Prostate gland (tissue), 2 donors: ENCODE data around the gene SHISA4. TPM values are rescaled to one million over a fixed set of nuclear protein-coding genes. Genes with fewer than 3 reads are reported as not detected.

Source experiments
- DNase-seq: peaks from one replicate; pipeline ENCODE4 v3.0.0-alpha.2; 2019; ENCODE audit warnings: low spot score
- H3K27ac ChIP-seq, 2 donors: fragments of 200-600 bp; sonication (generic); 2 replicates each; pipeline ENCODE4 v1.5.1; 2017 to 2019
- H3K27me3 ChIP-seq: fragments of 200-600 bp; sonication (generic); replicated peaks from 2 replicates; pipeline ENCODE4 v1.5.1; 2019; ENCODE audit not compliant: insufficient read depth
- H3K36me3 ChIP-seq, 2 donors: fragments of 200-600 bp; sonication (generic); 1 replicate in 1 of 2; 2 replicates in 1 of 2; pipeline versions ENCODE4 v1.5.1 to v1.8.1; 2017 to 2019
- H3K4me1 ChIP-seq: fragments of 200-600 bp; sonication (generic); replicated peaks from 2 replicates; pipeline ENCODE4 v1.5.1; 2019
- H3K4me3 ChIP-seq, 2 donors: fragments of 200-600 bp; sonication (generic); 2 replicates each; pipeline ENCODE4 v1.5.1; 2017 to 2019
- H3K9me3 ChIP-seq: fragments of 200-600 bp; sonication (generic); 2 replicates; pipeline ENCODE4 v1.5.1; 2017
- CTCF ChIP-seq, 4 experiments: fragments of 200-600 bp in 2 of 4; fragments of 450-650 bp in 2 of 4; sonication (generic) in 2 of 4; IDR thresholded peaks; 1 replicate in 3 of 4; 2 replicates in 1 of 4; pipeline ENCODE4 v1.5.1; 2016 to 2019; ENCODE audit warnings: antibody characterized with exemption in 4 of 4, mild to moderate bottlenecking in 2 of 4, moderate library complexity in 2 of 4
- POLR2A ChIP-seq: fragments of 450-650 bp; IDR thresholded peaks from one replicate; pipeline ENCODE4 v1.6.1; 2016; ENCODE audit warnings: antibody characterized with exemption, mild to moderate bottlenecking
- POLR2AphosphoS5 ChIP-seq: sonication (generic); formaldehyde crosslinking; IDR thresholded peaks from one replicate; pipeline ENCODE4 v1.6.1; 2017; ENCODE audit warnings: antibody characterized with exemption
- WGBS: methylation state at CpG from one replicate; pipeline ENCODE4 v1.1.5; 2018; 5-methylcytosine and 5-hydroxymethylcytosine counted together
- intact Hi-C: fragments of 100-400 bp; cut with DNase I; formaldehyde crosslinking; loops from one replicate; pipeline ENCODE4 v1.14.2; 2022
- total RNA-seq, 2 donors: library from RNA; depleted of rRNA; stranded (reverse); fragments of >200 nt; gene quantifications; one replicate each; pipeline ENCODE4 v1.1.0, GENCODE V29; 2016

Gene SHISA4
- total RNA-seq, 2 donors from 2014 or later = 24.5 to 61.9 TPM

DNA sequence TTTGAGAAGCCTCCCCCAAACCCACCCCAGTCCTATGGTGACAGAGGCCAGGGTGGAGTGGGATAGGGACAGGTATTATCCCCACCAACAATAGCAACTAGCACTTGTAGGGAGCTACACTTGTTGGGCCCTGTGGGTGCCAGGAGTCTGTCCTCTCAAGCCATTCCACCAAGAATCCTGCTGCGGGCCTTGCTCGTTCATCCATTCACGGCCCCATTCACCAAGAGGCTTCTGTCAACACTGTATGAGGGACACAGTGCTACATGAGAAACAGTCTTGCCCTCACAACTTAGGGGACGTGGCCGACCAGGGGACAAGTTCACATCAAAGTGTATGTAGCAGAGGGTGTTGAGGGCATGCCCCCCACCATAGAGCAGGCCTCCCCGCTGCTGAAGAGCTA is 18.9 kb downstream of the SHISA4 start:
- no peak for DNase-seq
- 85% methylated on average over 6 of the region's 6 CpGs for WGBS
- Histone ChIP-seq H3K9me3 (no peaks in the 10 kb centered on the region), H3K36me3 (no peaks in the 10 kb centered on the region), H3K27ac (peak overlapping the region; percentile 70 to 78), H3K4me3 (no peak overlapping the region), H3K4me1 (no peaks in the 10 kb centered on the region), H3K27me3 (no peaks in the 10 kb centered on the region)
- TF ChIP-seq POLR2AphosphoS5 (no peak), CTCF (IDR thresholded peaks at IDR 0.05) (no peak), POLR2A (no peak)
- intact Hi-C loops = no loop called here

GRCh38 chr1:201911826-201912571 is 23.3 kb downstream of the SHISA4 start:
- DNase-seq = no peak
- Histone ChIP-seq H3K27ac (peak overlapping the region; percentile 53 to 63), H3K9me3 (no peaks in the 10 kb centered on the region), H3K27me3 (no peaks in the 10 kb centered on the region), H3K4me1 (no peaks in the 10 kb centered on the region), H3K4me3 (no peak overlapping the region), H3K36me3 (no peaks in the 10 kb centered on the region)
- WGBS = 64% methylated on average over 4 of the region's 4 CpGs
- intact Hi-C loops = no loop called here
- TF ChIP-seq POLR2AphosphoS5 = no peak
- TF ChIP-seq CTCF (IDR thresholded peaks at IDR 0.05) = no peak
- TF ChIP-seq POLR2A = no peak

GRCh38 chr1:201912832-201913231 is 24.1 kb downstream of the SHISA4 start:
- no peaks in the 10 kb centered on the region for H3K36me3 ChIP-seq
- peak overlapping the region; percentile 53 to 63 for H3K27ac ChIP-seq
- H3K4me1 ChIP-seq = no peaks in the 10 kb centered on the region
- no peaks in the 10 kb centered on the region for H3K9me3 ChIP-seq
- 45% methylated on average over 5 of the region's 5 CpGs for WGBS
- DNase-seq = no peak
- H3K4me3 ChIP-seq = no peak overlapping the region
- intact Hi-C loops = no loop called here
- TF ChIP-seq POLR2AphosphoS5 = no peak
- TF ChIP-seq POLR2A = no peak
- TF ChIP-seq CTCF (IDR thresholded peaks at IDR 0.05) = no peak
- no peaks in the 10 kb centered on the region for H3K27me3 ChIP-seq

DNA sequence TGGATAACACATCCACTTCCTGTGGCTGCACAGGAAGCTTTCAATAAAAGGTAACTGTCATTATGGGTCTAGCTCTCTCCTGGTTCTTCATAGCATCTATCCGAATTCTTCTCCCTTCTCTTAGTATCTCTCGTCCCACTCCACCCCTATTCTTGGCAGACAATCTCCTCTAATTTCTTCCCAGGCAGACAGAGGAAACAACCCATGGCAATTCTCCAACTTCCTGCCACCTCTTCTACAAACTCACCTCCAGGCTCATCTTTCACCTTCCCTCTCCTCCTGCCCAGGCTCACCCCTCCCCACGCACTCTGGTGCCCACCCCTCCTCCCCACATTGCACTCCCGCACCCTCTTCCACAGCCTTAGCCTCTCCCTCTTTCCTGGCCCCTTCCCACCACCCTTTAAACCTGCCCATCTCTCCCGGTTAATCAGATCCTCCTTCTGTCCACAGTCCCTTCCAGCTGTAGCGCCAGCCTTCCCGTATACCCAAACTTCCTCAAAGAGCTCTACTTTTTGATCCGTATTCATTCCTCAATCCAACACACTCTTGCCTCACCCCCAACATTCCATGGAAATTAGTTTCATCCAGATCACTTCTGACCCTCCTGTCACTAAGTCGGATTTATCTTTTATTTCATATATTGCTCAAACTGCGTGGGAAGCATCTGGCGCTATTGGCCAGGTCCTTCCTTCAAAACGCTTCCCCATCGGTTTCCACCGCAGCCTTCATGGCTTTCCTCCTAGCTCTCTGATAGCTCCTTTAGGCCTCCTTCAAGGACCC is 25.9 kb downstream of the SHISA4 start:
- WGBS = 61% methylated on average over 13 of the region's 14 CpGs
- Histone ChIP-seq H3K36me3 (no peaks in the 10 kb centered on the region), H3K4me3 (no peak overlapping the region), H3K9me3 (no peaks in the 10 kb centered on the region), H3K27me3 (no peaks in the 10 kb centered on the region), H3K27ac (peak overlapping the region; percentile 37 to 63), H3K4me1 (no peaks in the 10 kb centered on the region)
- no peak for TF ChIP-seq CTCF (IDR thresholded peaks at IDR 0.05)
- no peak for TF ChIP-seq POLR2A
- no peak for TF ChIP-seq POLR2AphosphoS5
- DNase-seq = no peak
- intact Hi-C loops = no loop called here
